Smooth muscle cell (in vitro differentiated cells): Measurements from ENCODE around the gene VPS41. TPM values are rescaled to one million over a fixed set of nuclear protein-coding genes. Genes with fewer than 3 reads are reported as not detected.

Experiments used
- DNase-seq: peaks from one replicate; lab custom pipeline; 2025; ENCODE audit not compliant: unreplicated experiment; lab: John Stamatoyannopoulos, UW
- H2AFZ ChIP-seq: fragments of 200-600 bp; sonication (generic); 2 replicates; pipeline ENCODE4 v1.6.0; 2016; ENCODE audit warnings: antibody characterized with exemption, low read depth, mild to moderate bottlenecking
- H3F3A ChIP-seq: fragments of 200-600 bp; sonication (generic); 2 replicates; pipeline ENCODE4 v1.6.0; 2017; ENCODE audit warnings: antibody characterized with exemption, low read depth
- H3K27ac ChIP-seq: fragments of 200-600 bp; sonication (generic); 2 replicates; pipeline ENCODE4 v1.5.1; 2016; ENCODE audit warnings: low read depth, mild to moderate bottlenecking
- H3K27me3 ChIP-seq: fragments of 200-600 bp; sonication (generic); 2 replicates; pipeline ENCODE4 v1.6.1; 2016; ENCODE audit warnings: low read depth, mild to moderate bottlenecking
- H3K36me3 ChIP-seq: fragments of 200-600 bp; sonication (generic); 2 replicates; pipeline ENCODE4 v1.5.1; 2016; ENCODE audit warnings: low read depth
- H3K4me1 ChIP-seq: fragments of 200-600 bp; sonication (generic); 2 replicates; pipeline ENCODE4 v1.5.1; 2016; ENCODE audit warnings: low read depth
- H3K4me2 ChIP-seq: fragments of 200-600 bp; sonication (generic); 2 replicates; pipeline ENCODE4 v1.6.0; 2016; ENCODE audit warnings: mild to moderate bottlenecking
- H3K4me3 ChIP-seq: fragments of 200-600 bp; sonication (generic); 2 replicates; pipeline ENCODE4 v1.5.1; 2016; ENCODE audit warnings: mild to moderate bottlenecking
- H3K79me2 ChIP-seq: fragments of 200-600 bp; sonication (generic); 2 replicates; pipeline ENCODE4 v1.6.0; 2016; ENCODE audit warnings: low read depth, mild to moderate bottlenecking
- H3K9ac ChIP-seq: fragments of 200-600 bp; sonication (generic); 2 replicates; pipeline ENCODE4 v1.6.0; 2016; ENCODE audit warnings: low read depth
- H3K9me3 ChIP-seq: fragments of 200-600 bp; sonication (generic); replicated peaks from 2 replicates; pipeline ENCODE4 v1.5.1; 2016; ENCODE audit warnings: low read depth
- H4K20me1 ChIP-seq: fragments of 200-600 bp; sonication (generic); 2 replicates; pipeline ENCODE4 v1.6.0; 2016; ENCODE audit warnings: low read depth
- CTCF ChIP-seq: fragments of 200-600 bp; sonication (generic); IDR thresholded peaks from 2 replicates; pipeline ENCODE4 v1.5.1; 2017; ENCODE audit warnings: borderline replicate concordance, mild to moderate bottlenecking, antibody characterized with exemption; ENCODE audit not compliant: insufficient read depth, poor library complexity, severe bottlenecking
- WGBS: methylation state at CpG from one replicate; pipeline ENCODE4 v1.1.7; 2016; ENCODE audit warnings: low lambda C conversion rate; 5-methylcytosine and 5-hydroxymethylcytosine counted together
- polyA plus RNA-seq: library from polyadenylated mRNA; unstranded; fragments of >200 nt; fragmentation: Nextera tagmentation; extraction: Ambion mirVana; gene quantifications from 2 replicates; pipeline ENCODE4 v1.2.1, GENCODE V29; 2016
- total RNA-seq: library from RNA; depleted of rRNA; stranded (reverse); fragments of >200 nt; gene quantifications from 2 replicates; pipeline ENCODE4 v1.2.3, GENCODE V29; 2014

Gene VPS41
- total and polyA plus RNA-seq, 2 experiments from 2014 or later, result 22.1 to 39.7 TPM

- no peak for TF ChIP-seq CTCF
- no peak for DNase-seq
- Histone ChIP-seq H3K36me3 (no peaks in the 10 kb centered on the region), H3K79me2 (no peaks in the 10 kb centered on the region), H2AFZ (no peak overlapping the region), H4K20me1 (no peaks in the 10 kb centered on the region), H3K4me2 (no peak overlapping the region), H3K4me1 (no peaks in the 10 kb centered on the region), H3K27me3 (peaks cover 5% of the 10 kb centered on the region), H3K4me3 (no peak overlapping the region), H3K9ac (no peak overlapping the region), H3K27ac (no peak overlapping the region), H3K9me3 (no peaks in the 10 kb centered on the region), H3F3A (no peaks in the 10 kb centered on the region)
- WGBS, result 89% methylated on average over 4 of the region's 4 CpGs
Observed at GRCh38 chr7:38716397-38716796, 192.6 kb downstream of the VPS41 start.

- H3K36me3 ChIP-seq, result no peaks in the 10 kb centered on the region
- no peaks in the 10 kb centered on the region for H4K20me1 ChIP-seq
- H3K27me3 ChIP-seq, result peaks cover 11% of the 10 kb centered on the region
- H3K79me2 ChIP-seq, result no peaks in the 10 kb centered on the region
- H3K27ac ChIP-seq, result no peak overlapping the region
- no peaks in the 10 kb centered on the region for H3K4me1 ChIP-seq
- no peaks in the 10 kb centered on the region for H3K9me3 ChIP-seq
- no peaks in the 10 kb centered on the region for H3F3A ChIP-seq
- no peak for DNase-seq
- no peak overlapping the region for H3K9ac ChIP-seq
- no peak for TF ChIP-seq CTCF
- 87% methylated on average over 4 of the region's 4 CpGs for WGBS
- H2AFZ ChIP-seq, result no peak overlapping the region
- no peak overlapping the region for H3K4me2 ChIP-seq
- H3K4me3 ChIP-seq, result no peak overlapping the region
Observed at GRCh38 chr7:38709123-38709522, 199.9 kb downstream of the VPS41 start.

GRCh38 chr7:38704751-38705150, 204.2 kb downstream of the VPS41 start:
- Histone ChIP-seq H3K9ac (no peak overlapping the region), H2AFZ (no peak overlapping the region), H3K4me1 (no peaks in the 10 kb centered on the region), H3K27me3 (peaks cover 4% of the 10 kb centered on the region), H3K36me3 (no peaks in the 10 kb centered on the region), H3K27ac (no peak overlapping the region), H3K4me2 (no peak overlapping the region), H3K79me2 (no peaks in the 10 kb centered on the region), H3K9me3 (no peaks in the 10 kb centered on the region), H4K20me1 (no peaks in the 10 kb centered on the region), H3K4me3 (no peak overlapping the region), H3F3A (no peaks in the 10 kb centered on the region)
- TF ChIP-seq CTCF, result no peak
- no peak for DNase-seq

GRCh38 chr7:38704041-38704547, 204.9 kb downstream of the VPS41 start:
- Histone ChIP-seq H3K4me3 (no peak overlapping the region), H3K79me2 (no peaks in the 10 kb centered on the region), H3K27ac (no peak overlapping the region), H3K27me3 (peaks cover 4% of the 10 kb centered on the region), H3K4me1 (no peaks in the 10 kb centered on the region), H3K4me2 (no peak overlapping the region), H4K20me1 (no peaks in the 10 kb centered on the region), H2AFZ (no peak overlapping the region), H3K36me3 (no peaks in the 10 kb centered on the region), H3K9ac (no peak overlapping the region), H3F3A (no peaks in the 10 kb centered on the region), H3K9me3 (no peaks in the 10 kb centered on the region)
- DNase-seq, result no peak
- no peak for TF ChIP-seq CTCF
- WGBS, result 76% methylated on average over 4 of the region's 4 CpGs
